22Rv1 (cell line): Measurements from ENCODE around the gene ADM2.
"Not testable (repeated sequence)": the region's sequence is repeated elsewhere in the genome, so short reads cannot be mapped to it uniquely, and the experiment has no call there.

ENCODE experiments used
- H3K27ac ChIP-seq: fragments of 450-650 bp; 2 replicates; pipeline ENCODE4 v1.5.1; 2017
- CTCF ChIP-seq: fragments of 450-650 bp; IDR thresholded peaks from 2 replicates; pipeline ENCODE4 v1.5.1; 2017; ENCODE audit warnings: mild to moderate bottlenecking
- ZFX ChIP-seq: fragments of 450-650 bp; IDR thresholded peaks from 2 replicates; pipeline ENCODE4 v1.6.1; 2017; ENCODE audit warnings: antibody characterized with exemption, borderline replicate concordance

Gene ADM2

GRCh38 chr22:50513175-50513574, 31.8 kb downstream of the ADM2 start:
- H3K27ac ChIP-seq, result no peak overlapping the region
- no peak for TF ChIP-seq ZFX
- TF ChIP-seq CTCF, result no peak

GRCh38 chr22:50516068-50516467, 34.7 kb downstream of the ADM2 start:
- TF ChIP-seq CTCF (no peak), ZFX (no peak)
- H3K27ac ChIP-seq, result no peak overlapping the region

- H3K27ac ChIP-seq, result no peak overlapping the region
- TF ChIP-seq CTCF (no peak), ZFX (no peak)
These were observed 35.5 kb downstream of the ADM2 start for GRCh38 chr22:50516891-50517290.

- H3K27ac ChIP-seq, result no peak overlapping the region
These were observed 36.3 kb downstream of the ADM2 start for GRCh38 chr22:50517495-50518260.

GRCh38 chr22:50518606-50519005, 37.3 kb downstream of the ADM2 start:
- TF ChIP-seq ZFX, result no peak
- H3K27ac ChIP-seq, result no peak overlapping the region

More at GRCh38 chr22:50517495-50518260, 36.3 kb downstream of the ADM2 start:
- TF ChIP-seq CTCF, result no peak

GRCh38 chr22:50519151-50519550, 37.8 kb downstream of the ADM2 start:
- TF ChIP-seq CTCF (no peak), ZFX (no peak)
- no peak overlapping the region for H3K27ac ChIP-seq

- H3K27ac ChIP-seq, result not testable (repeated sequence)
These were observed 38.8 kb downstream of the ADM2 start for GRCh38 chr22:50520184-50520583.

GRCh38 chr22:50520826-50521453, 39.6 kb downstream of the ADM2 start:
- TF ChIP-seq ZFX (no peak), CTCF (no peak)

More at GRCh38 chr22:50520826-50521453, 39.6 kb downstream of the ADM2 start:
- no peak overlapping the region for H3K27ac ChIP-seq
